Peyer's patch (tissue), 4 donors: ENCODE data around the gene TCEAL4.

Source experiments
- CTCF ChIP-seq, 6 experiments: fragments of 450-650 bp in 4 of 6; fragments of 200-600 bp in 2 of 6; sonication (generic) in 1 of 6; IDR thresholded peaks; one replicate each; pipeline ENCODE4 v1.5.1; 2017 to 2019; ENCODE audit warnings: antibody characterized with exemption in 6 of 6, mild to moderate bottlenecking in 3 of 6, moderate library complexity in 1 of 6
- POLR2A ChIP-seq, 2 donors: fragments of 450-650 bp; IDR thresholded peaks; one replicate each; pipeline ENCODE4 v1.5.1; 2017; ENCODE audit warnings: antibody characterized with exemption in 2 of 2, mild to moderate bottlenecking in 2 of 2, moderate library complexity in 2 of 2

GRCh38 chrX:103635436-103635835, 50.1 kb downstream of the TCEAL4 start:
- TF ChIP-seq CTCF (IDR thresholded peaks at IDR 0.05), result no peak
- TF ChIP-seq POLR2A (IDR thresholded peaks at IDR 0.05), result no peak
